NCI-H187 (cell line): ENCODE results near the gene DNAJC21.
"Not testable (repeated sequence)": the region's sequence is repeated elsewhere in the genome, so short reads cannot be mapped to it uniquely, and the experiment has no call there.

Experiments
- DNase-seq, 2 experiments: peaks; one replicate each; lab custom pipeline; 2025; lab: John Stamatoyannopoulos, UW

DNAJC21 gene

GRCh38 chr5:34923694-34924461, 5.5 kb upstream of the DNAJC21 start:
- DNase-seq = no peak

- DNase-seq = no peak
Measured at GRCh38 chr5:34924462-34924765, 4.9 kb upstream of the DNAJC21 start.

GRCh38 chr5:34926318-34926888, 3.0 kb upstream of the DNAJC21 start:
- no peak for DNase-seq

GRCh38 chr5:34927785-34928184, 1.6 kb upstream of the DNAJC21 start:
- no peak for DNase-seq

DNA sequence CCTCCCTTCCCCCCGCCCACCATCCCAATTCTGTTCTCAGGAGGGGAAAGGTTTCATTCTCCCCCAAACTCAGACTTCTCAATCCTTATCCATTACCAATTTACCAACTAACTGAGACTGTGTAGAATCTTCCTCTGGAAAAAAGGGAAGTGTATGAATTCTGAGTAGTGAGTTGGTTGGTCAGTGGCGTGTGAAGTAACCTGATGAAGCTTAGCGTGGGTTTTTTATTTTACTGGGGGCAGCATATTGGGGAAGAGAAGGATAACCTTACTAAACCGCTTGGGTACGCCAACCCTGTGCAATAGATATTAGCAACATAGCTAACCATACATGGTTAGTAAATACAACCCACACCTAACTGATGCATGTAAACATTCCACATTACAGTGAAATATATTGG, 1.1 kb upstream of the DNAJC21 start:
- DNase-seq = no peak

DNA sequence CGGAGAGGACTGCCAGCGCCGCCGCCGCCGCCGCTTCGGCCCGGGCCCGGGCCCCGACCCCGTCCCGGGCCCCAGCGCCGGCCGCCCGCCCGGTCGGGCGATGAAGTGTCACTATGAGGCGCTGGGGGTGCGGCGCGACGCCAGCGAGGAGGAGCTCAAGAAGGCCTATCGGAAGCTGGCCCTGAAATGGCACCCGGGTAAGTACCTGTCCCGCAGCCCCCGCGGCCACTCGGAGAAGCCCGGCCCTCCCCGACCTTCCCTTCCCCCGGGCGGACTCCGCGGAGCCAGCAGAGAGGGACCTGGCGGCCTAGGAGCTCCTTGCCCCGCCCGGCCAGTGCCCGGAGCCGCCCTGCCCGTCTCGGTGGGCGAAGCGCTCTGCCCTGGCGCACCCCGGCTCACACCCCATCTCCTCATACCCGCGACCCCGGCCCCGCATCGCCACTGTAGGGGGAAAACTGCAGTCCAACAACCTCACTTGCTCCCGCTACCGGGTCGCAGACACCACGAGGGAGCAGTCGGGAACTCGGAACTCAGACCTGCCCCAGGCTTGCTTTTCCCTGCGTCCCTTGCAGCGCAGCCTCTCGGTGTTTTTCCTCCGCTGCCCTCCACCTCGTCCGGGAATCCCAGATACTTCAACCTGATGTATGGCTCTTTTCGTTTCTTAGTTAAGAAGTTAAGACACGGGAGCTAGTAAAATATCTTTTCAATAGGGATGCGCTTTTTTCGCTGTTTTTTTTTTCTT, 532 bp downstream of the DNAJC21 start:
- DNase-seq = peak in 1 of 2 experiments; percentile 55

GRCh38 chr5:34930462-34930844, 1.1 kb downstream of the DNAJC21 start:
- DNase-seq = no peak

DNA sequence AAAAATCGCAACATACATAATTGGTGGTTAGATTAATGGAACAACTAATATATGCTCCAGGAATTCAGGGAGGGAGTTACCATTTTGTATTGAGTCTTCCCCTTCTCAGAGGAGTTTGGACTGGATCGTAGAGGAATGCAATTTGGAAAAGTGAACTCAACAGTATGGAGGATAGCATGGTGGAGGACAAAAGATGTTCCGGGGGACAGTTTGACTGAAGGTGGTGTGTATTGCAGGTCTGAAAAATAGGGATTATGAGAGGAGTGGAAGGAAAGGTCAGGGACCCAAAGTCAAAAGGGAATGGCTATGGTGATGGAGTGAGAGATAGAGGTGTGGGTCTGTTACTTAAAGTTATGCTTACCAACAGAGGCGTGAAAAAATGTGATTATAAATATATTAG, 1.5 kb downstream of the DNAJC21 start:
- no peak for DNase-seq

DNA sequence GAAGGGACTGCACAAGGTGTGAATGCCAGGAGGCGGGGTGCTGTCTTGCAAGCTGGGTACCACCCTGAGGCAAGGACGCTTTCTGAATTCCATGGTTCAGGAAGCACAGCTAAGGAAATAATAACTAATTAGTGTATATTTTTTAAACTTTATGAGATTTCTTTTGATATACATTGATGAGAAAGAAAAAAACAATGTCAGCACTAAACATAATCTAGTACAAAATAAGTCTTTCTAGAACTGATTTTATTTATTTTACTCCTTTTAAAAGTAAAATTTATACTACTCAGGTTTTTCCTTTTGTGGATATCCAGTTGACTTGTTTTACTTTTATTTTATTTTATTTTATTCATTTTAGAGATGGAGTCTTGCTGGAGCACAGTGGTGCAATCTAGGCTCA, 3.6 kb downstream of the DNAJC21 start:
- DNase-seq = no peak

DNA sequence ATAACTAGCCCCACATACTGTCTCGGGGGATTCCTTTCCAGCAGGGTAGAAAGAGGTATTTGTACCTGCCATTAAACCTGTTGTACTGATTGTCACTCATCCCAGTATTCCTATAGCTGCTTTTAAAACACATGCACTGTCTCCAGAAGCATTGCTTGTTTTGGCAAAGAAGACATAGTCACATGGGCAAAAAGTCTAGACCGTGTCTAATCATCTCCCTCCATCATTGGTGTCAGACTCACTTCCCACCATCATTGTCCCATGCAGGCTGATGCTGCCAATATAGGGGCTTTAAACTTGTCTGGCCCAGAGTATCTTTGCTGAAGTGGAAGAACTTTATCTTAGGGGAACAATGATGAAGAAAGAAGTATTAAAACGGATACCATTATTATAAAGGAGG, 12.6 kb downstream of the DNAJC21 start:
- DNase-seq = no peak

GRCh38 chr5:34944044-34944443, 14.7 kb downstream of the DNAJC21 start:
- no peak for DNase-seq

- DNase-seq = no peak
Measured at GRCh38 chr5:34944460-34945047, 15.2 kb downstream of the DNAJC21 start.

GRCh38 chr5:34957321-34957720, 28.0 kb downstream of the DNAJC21 start:
- no peak for DNase-seq

- no peak for DNase-seq
Measured at GRCh38 chr5:34957857-34958690, 28.7 kb downstream of the DNAJC21 start.

GRCh38 chr5:34959323-34959722, 30.0 kb downstream of the DNAJC21 start:
- DNase-seq = no peak

- no peak for DNase-seq
Measured at GRCh38 chr5:34967540-34967939, 38.2 kb downstream of the DNAJC21 start.

DNA sequence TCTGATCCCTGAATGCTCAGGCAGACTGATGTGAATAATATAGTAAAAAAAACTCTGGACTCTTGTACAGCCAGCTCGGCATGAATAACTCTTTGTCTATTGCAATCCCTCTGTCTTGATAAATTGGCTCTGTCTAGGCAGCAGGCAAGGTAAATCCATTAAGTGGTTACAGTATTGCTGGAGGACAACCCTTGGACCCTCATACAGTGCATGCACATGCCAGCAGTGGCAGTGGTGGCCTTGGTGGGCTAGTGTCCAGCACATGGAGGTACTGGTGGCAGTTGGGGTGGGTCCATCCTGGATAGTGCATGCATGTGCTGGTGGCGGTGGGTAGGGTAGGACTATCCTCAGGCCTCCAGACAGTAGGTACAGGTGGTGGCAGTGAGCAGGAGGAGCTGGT, 38.9 kb downstream of the DNAJC21 start:
- no peak for DNase-seq

DNA sequence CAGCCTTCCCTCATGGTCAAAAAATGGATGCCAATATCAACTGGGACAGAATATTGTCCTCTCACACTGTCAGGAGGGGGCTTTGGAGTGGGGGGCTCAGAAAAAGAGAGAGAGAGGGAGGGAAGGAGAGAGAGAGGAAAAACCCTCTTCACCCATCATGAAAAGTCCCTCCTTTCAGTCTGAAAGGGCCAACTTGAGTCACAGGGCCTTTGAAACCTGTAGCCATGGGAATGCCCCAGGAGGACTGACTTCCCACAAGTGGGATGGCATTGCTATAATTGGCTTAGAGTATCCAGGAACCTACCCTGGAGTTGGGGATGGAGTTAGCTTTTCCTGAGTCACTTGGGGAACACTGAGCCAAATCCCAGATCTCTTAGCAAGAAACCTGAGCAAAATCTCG, 41.2 kb downstream of the DNAJC21 start:
- DNase-seq = no peak

GRCh38 chr5:34971655-34972054, 42.3 kb downstream of the DNAJC21 start:
- DNase-seq = not testable (repeated sequence)

- DNase-seq = no peak
Measured at GRCh38 chr5:34976347-34976746, 47.0 kb downstream of the DNAJC21 start.

DNA sequence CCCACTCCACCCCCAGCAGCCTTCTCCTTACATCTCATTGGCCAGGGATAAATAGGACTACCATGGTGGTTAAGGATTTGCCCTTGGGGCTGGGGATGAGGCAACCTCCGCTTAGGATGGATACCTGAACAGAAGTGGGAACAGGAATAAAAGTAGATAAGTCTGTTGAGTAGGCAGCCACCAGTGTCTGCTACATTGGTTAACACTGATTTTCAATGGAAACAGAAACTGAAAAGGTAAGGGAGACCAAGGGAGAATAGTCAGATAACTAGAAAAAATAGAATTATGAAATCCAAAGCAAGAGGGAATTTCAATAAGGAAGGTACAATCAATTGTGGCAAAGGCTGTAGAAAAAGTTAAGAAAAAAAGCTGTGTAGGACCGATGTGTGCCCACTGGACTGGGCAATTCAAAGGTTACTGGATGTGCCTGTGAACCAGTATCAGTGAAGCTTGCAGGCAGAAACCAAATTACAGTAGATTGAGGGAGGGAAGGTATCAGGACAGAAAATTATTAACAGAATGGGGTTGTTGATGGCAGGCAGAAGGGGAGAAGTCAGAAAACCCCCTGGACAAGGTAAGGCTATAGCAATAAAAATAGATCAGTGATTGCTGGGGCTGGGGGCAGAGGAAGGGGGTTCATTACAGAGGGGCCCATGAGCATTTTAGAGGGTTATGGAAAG, 48.7 kb downstream of the DNAJC21 start:
- no peak for DNase-seq

DNA sequence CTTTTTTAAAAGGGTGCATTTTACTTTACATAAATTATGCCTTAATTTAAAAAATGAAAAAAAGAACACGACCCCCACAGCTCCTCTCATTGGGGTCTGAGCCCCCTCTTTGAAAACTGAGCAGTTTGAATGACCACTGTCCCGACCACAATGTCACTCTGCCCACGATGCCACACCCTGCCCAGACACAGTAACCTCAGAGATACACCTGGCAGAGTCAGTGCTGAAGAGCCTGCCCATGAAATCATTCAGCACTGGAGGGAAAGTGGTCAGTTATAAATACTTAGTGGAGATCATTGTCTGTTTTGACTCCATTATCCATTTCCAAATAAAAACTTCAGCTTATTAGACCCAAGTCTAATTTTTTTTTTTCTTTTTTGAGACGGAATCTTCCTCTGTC, 49.3 kb downstream of the DNAJC21 start:
- DNase-seq = no peak
